ENCODE measurements around the gene LSAMP. TPM values are rescaled to one million over a fixed set of nuclear protein-coding genes. Genes with fewer than 3 reads are reported as not detected.

Gene LSAMP
- total and polyA plus RNA-seq, 2 donors (not counting 3 experiments of a cell fraction or from before 2014, with no cell fraction given) = not detected

GRCh38 chr3:115930922-115931321 lies 514.4 kb downstream of the LSAMP start:
- Histone ChIP-seq H3K4me3 (replicated peaks in 1 of 3; ENCODE audit: insufficient read depth in 1 of 3, low read depth in 1 of 3, low read length in 3 of 3) (no peak overlapping the region), H3K4me2 (ENCODE audit: insufficient read depth, low read length) (no peak overlapping the region), H3K9me1 (replicated peaks; ENCODE audit: control insufficient read depth, extremely low read depth, insufficient read depth, low read length) (no peaks in the 10 kb centered on the region), H3K36me3 (ENCODE audit: control insufficient read depth in 2 of 2, extremely low read depth in 1 of 2, insufficient read depth in 2 of 2, low read length in 2 of 2) (no peaks in the 10 kb centered on the region), H3K9ac (replicated peaks; ENCODE audit: extremely low read depth, insufficient read depth, low read length) (no peak overlapping the region), H3K79me2 (ENCODE audit: control insufficient read depth, insufficient read depth, low read length) (no peaks in the 10 kb centered on the region), H4K20me1 (replicated peaks; ENCODE audit: control insufficient read depth, extremely low read depth, insufficient read depth, low read length) (no peaks in the 10 kb centered on the region), H3K27ac (ENCODE audit: insufficient read depth, low read depth, low read length) (no peak overlapping the region), H3K27me3 (ENCODE audit: control insufficient read depth in 2 of 2, insufficient read depth in 2 of 2, low read length in 2 of 2) (no peaks in the 10 kb centered on the region), H3K9me3 (replicated peaks; ENCODE audit: control insufficient read depth, insufficient read depth, low read length) (no peaks in the 10 kb centered on the region), H2AFZ (ENCODE audit: low read depth, low read length) (no peak overlapping the region), H3K4me1 (ENCODE audit: control insufficient read depth, extremely low read depth, insufficient read depth, low read length) (no peaks in the 10 kb centered on the region)
- TF ChIP-seq MYC (IDR thresholded peaks at IDR 0.05; ENCODE audit: low read depth, low read length) (no peak), CTCF (IDR thresholded peaks at IDR 0.05; ENCODE audit: extremely low read depth in 1 of 2, insufficient read depth in 1 of 2, low read depth in 1 of 2, low read length in 2 of 2) (no peak), MAX (IDR thresholded peaks at IDR 0.05; ENCODE audit: insufficient read depth, insufficient read length) (no peak), POLR2AphosphoS5 (IDR thresholded peaks at IDR 0.05; ENCODE audit: insufficient read depth, low read depth, low read length) (no peak), GATA2 (IDR thresholded peaks at IDR 0.05; ENCODE audit: insufficient read depth, insufficient read length, low read depth, low read length) (no peak), POLR2A (IDR thresholded peaks at IDR 0.05; ENCODE audit: low read depth, low read length) (no peak), EZH2 (IDR thresholded peaks at IDR 0.05; ENCODE audit: borderline replicate concordance, low read depth, low read length, severe bottlenecking) (no peak), FOS (IDR thresholded peaks at IDR 0.05; ENCODE audit: borderline replicate concordance, insufficient read depth, low read length) (no peak), JUN (IDR thresholded peaks at IDR 0.05; ENCODE audit: borderline replicate concordance, insufficient read depth, insufficient read length, low read depth) (no peak)
- DNase-seq (ENCODE audit: low read depth, low spot score) (no peak), FAIRE-seq (no peak)
- ChIA-PET CTCF (no interaction called here), POLR2A (no interaction called here)
- intact Hi-C loops (cut with micrococcal nuclease) (no loop called here), dilution Hi-C loops (cut with MboI; ENCODE audit: extremely low pct_ligation_motif_present, low sequenced_read_pairs) (no loop called here)
- BruUV-seq (replicated peaks) = no TSS peak
